WERI-Rb-1 (cell line): ENCODE data around the gene KCP.

Experiments
- DNase-seq: peaks from one replicate; pipeline ENCODE4 v3.0.0-alpha.2; 2020
- H3K27ac ChIP-seq: fragments of 250-450 bp; sonication (Bioruptor Pico); 2 replicates; pipeline ENCODE4 v1.5.1; 2020; ENCODE audit warnings: mild to moderate bottlenecking, moderate library complexity
- H3K27me3 ChIP-seq: fragments of 250-450 bp; sonication (Bioruptor Pico); 2 replicates; pipeline ENCODE4 v1.5.1; 2021; ENCODE audit warnings: mild to moderate bottlenecking, low read depth, moderate library complexity; ENCODE audit not compliant: insufficient read depth, severe bottlenecking
- H3K36me3 ChIP-seq: fragments of 250-450 bp; sonication (Bioruptor Pico); 2 replicates; pipeline ENCODE4 v1.5.1; 2020; ENCODE audit warnings: mild to moderate bottlenecking, moderate library complexity
- H3K4me3 ChIP-seq: 2 replicates; pipeline ENCODE4 v1.5.1; 2011; ENCODE audit warnings: low read depth, mild to moderate bottlenecking, control low read depth, low read length
- H3K9me3 ChIP-seq: fragments of 250-450 bp; sonication (Bioruptor Pico); 2 replicates; pipeline ENCODE4 v1.5.1; 2021; ENCODE audit warnings: mild to moderate bottlenecking, moderate library complexity; ENCODE audit not compliant: severe bottlenecking
- TF ChIP-seq, protein P1 (sequence below): IDR thresholded peaks from 2 replicates; pipeline ENCODE4 v1.5.1; 2011; ENCODE audit warnings: low read depth, mild to moderate bottlenecking, control low read depth, inconsistent platforms, low read length

The KCP gene

DNA sequence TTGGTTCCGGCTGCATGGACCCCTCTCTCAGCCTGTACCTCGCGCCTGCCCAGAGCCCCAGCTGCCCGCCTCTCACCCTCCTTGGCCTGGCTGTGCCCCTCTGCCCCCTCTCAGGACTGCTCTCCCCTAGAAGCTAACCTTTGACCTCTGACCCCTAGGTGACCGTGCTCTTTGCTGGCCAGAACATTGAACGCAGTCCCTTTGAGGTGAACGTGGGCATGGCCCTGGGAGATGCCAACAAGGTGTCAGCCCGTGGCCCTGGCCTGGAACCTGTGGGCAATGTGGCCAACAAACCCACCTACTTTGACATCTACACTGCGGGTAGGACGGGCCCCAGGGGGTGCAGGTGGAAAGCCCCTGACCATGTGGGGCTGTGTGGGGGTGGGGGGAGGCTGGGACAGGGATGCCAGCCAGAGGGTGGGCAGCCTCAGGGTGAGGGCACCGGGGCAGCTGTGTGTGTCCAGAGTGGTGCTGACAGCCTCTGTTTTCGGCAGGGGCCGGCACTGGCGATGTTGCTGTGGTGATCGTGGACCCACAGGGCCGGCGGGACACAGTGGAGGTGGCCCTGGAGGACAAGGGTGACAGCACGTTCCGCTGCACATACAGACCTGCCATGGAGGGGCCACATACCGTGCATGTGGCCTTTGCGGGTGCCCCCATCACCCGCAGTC, 72.3 kb downstream of the KCP start:
- Histone ChIP-seq H3K4me3 (no peak overlapping the region), H3K27ac (no peak overlapping the region), H3K9me3 (no peaks in the 10 kb centered on the region), H3K36me3 (no peaks in the 10 kb centered on the region), H3K27me3 (no peaks in the 10 kb centered on the region)
- TF ChIP-seq, protein P1, sequence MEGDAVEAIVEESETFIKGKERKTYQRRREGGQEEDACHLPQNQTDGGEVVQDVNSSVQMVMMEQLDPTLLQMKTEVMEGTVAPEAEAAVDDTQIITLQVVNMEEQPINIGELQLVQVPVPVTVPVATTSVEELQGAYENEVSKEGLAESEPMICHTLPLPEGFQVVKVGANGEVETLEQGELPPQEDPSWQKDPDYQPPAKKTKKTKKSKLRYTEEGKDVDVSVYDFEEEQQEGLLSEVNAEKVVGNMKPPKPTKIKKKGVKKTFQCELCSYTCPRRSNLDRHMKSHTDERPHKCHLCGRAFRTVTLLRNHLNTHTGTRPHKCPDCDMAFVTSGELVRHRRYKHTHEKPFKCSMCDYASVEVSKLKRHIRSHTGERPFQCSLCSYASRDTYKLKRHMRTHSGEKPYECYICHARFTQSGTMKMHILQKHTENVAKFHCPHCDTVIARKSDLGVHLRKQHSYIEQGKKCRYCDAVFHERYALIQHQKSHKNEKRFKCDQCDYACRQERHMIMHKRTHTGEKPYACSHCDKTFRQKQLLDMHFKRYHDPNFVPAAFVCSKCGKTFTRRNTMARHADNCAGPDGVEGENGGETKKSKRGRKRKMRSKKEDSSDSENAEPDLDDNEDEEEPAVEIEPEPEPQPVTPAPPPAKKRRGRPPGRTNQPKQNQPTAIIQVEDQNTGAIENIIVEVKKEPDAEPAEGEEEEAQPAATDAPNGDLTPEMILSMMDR: no peak
- DNase-seq: no peak

DNA sequence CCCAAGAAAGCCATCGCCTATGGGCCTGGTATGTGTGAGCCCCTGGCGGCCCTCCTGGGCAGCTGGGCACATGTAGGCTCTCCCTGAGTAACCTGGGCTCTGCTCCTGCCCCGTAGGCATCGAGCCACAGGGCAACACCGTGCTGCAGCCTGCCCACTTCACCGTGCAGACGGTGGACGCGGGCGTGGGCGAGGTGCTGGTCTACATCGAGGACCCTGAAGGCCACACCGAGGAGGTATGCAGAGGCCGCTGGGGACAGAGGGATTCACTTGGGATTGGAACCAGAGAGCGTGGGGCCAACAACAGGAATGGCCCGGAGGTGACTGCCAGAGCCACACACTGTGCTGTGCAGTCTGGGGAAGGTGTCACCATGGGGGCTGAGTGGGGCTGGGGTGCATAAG, 73.0 kb downstream of the KCP start:
- TF ChIP-seq, protein P1: no peak
- Histone ChIP-seq H3K27ac (no peak overlapping the region), H3K36me3 (no peaks in the 10 kb centered on the region), H3K27me3 (no peaks in the 10 kb centered on the region), H3K4me3 (no peak overlapping the region), H3K9me3 (no peaks in the 10 kb centered on the region)
- DNase-seq: no peak

DNA sequence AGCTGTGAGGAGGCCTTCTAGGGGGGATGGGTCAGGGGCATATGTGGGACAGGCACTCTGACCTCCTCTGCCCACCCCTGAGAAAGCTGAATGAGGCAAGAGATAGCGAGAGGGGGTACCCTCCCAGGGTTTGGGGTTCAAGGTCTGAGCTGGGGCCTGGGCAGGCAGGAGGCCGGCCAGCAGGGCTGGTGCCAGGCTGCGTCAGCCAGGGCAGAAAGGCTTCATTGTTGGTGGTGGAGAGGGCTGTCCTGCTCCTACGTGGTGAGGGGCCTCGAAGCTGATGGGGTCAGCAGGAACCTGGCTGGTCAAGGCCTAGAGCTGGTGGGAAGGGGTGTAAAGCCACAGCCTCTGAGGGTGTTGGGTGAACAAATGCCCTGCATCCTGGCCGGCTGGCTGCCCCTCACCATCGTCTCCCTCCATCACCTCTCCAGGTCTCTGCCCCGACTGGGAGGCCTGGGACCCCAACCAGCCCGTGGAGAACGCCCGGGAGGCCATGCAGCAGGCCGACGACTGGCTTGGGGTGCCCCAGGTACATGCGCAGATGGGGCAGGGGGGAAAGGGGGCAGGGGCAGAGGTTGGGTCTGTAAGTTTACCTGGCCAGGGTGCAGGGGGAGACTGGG, 73.7 kb downstream of the KCP start:
- Histone ChIP-seq H3K9me3 (no peaks in the 10 kb centered on the region), H3K36me3 (no peaks in the 10 kb centered on the region), H3K27ac (no peak overlapping the region), H3K27me3 (no peaks in the 10 kb centered on the region), H3K4me3 (no peak overlapping the region)
- DNase-seq: no peak
- TF ChIP-seq, protein P1: no peak

DNA sequence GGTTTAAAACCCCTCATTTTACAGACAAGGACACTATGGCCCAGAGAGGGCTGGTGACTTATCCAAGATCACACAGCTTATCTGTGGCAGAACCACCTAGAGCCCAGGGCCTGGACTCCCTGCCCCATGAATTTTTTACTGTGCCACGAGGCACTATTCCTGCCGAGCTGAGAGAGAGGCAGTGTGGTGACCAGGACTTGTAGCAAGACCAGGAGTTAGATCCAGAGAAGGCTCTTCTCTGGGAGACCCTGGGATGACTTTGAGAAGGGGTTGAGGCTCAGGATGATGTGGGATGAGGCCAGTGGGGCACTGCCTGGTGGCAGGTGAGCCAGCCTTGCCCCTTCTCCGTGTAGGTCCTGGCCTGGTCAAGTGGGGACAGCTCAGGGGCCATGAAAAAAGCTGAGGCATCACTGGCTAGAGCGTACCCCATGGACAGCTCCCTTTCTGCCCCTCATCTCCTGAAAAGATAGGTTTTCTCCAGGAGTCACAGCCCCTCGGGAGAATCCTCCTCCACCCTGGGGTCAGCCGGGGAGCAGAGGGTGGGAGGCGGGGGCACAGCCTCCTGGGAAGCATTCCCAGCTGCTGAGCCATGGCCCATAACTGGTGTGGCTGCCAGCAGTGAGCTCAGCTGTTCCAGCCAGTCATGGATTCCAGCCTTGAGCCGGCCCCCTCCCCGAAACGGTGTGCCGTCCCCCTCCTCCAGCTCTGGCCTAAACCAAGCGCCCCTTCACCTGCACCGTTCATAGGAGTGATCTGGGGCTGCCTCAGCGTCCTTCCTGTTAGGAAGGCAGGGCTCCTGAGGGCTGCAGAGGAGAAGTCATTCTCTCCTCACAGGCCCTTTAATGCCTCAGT, 74.5 kb downstream of the KCP start:
- H3K4me3 ChIP-seq: no peak overlapping the region
- TF ChIP-seq, protein P1: no peak
- no peaks in the 10 kb centered on the region for H3K9me3 ChIP-seq
- no peak for DNase-seq
- no peak overlapping the region for H3K27ac ChIP-seq
- H3K36me3 ChIP-seq: no peaks in the 10 kb centered on the region
- no peaks in the 10 kb centered on the region for H3K27me3 ChIP-seq

DNA sequence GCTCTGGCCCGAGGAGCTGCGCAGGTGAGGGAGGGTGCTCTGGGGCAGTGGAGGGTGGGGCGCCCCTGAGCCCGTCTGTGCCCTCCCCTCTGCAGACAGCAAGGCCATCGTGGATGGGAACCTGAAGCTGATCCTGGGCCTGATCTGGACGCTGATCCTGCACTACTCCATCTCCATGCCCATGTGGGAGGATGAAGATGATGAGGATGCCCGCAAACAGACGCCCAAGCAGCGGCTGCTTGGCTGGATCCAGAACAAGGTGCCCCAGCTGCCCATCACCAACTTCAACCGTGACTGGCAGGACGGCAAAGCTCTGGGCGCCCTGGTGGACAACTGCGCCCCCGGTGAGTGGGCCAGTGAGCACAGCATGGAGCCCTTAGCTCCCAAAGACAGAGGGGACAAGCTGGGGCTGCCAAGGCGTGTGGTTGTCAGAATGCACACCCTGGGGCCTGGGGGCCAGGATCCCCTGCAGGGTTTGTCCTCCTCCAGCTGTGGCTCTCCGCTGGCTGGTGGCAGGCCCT, 75.2 kb downstream of the KCP start:
- Histone ChIP-seq H3K27me3 (no peaks in the 10 kb centered on the region), H3K27ac (no peak overlapping the region), H3K36me3 (no peaks in the 10 kb centered on the region), H3K4me3 (no peak overlapping the region), H3K9me3 (no peaks in the 10 kb centered on the region)
- DNase-seq: no peak
- TF ChIP-seq, protein P1: no peak
